A673 (cell line): ENCODE data around the gene PAXX. TPM values are rescaled to one million over a fixed set of nuclear protein-coding genes. Genes with fewer than 3 reads are reported as not detected.

ENCODE experiments used
- Bru-seq: library from RNA; stranded (reverse); fragments of 400-500 nt; gene quantifications from one replicate; lab custom pipeline; 2021; lab: Mats Ljungman, UMichigan
- BruChase-seq, 2 experiments: library from RNA; stranded (reverse); fragments of 400-500 nt; gene quantifications; one replicate each; lab custom pipeline; 2021; lab: Mats Ljungman, UMichigan
- BruUV-seq: library from RNA; stranded (reverse); fragments of 400-500 nt; replicated peaks from 2 replicates; lab custom pipeline; 2021; lab: Mats Ljungman, UMichigan
- CTCF ChIA-PET: fragments of 300-600 bp; sonication (Branson Sonifier 250); formaldehyde crosslinking; loops from one replicate; lab custom pipeline; 2022; ENCODE audit warnings: antibody characterized with exemption; lab: Charles Lee
- POLR2A ChIA-PET: fragments of 300-600 bp; sonication (Branson Sonifier 250); formaldehyde crosslinking; loops from one replicate; lab custom pipeline; 2022; ENCODE audit warnings: antibody characterized with exemption; ENCODE audit not compliant: low non-redundant PET; lab: Charles Lee
- DNase-seq: peaks from one replicate; pipeline ENCODE4 v3.0.0-alpha.2; 2015; ENCODE audit warnings: low spot score
- H3K27ac ChIP-seq: fragments of 200-600 bp; sonication (generic); 2 replicates; pipeline ENCODE4 v1.5.1; 2016; ENCODE audit warnings: mixed run types, low read depth, mild to moderate bottlenecking, mixed read lengths, antibody characterized with exemption, low read length; ENCODE audit not compliant: poor library complexity, severe bottlenecking
- H3K27me3 ChIP-seq: fragments of 200-600 bp; sonication (generic); replicated peaks from 2 replicates; pipeline ENCODE4 v1.6.1; 2017; ENCODE audit warnings: mixed run types, low read depth, mild to moderate bottlenecking, mixed read lengths, antibody characterized with exemption, low read length; ENCODE audit not compliant: insufficient read depth, poor library complexity
- H3K36me3 ChIP-seq: fragments of 200-600 bp; sonication (generic); 2 replicates; pipeline ENCODE4 v1.6.1; 2016; ENCODE audit warnings: mixed run types, mild to moderate bottlenecking, mixed read lengths, antibody characterized with exemption, low read length; ENCODE audit not compliant: insufficient read depth, poor library complexity, severe bottlenecking
- H3K4me1 ChIP-seq: fragments of 200-600 bp; sonication (generic); 2 replicates; pipeline ENCODE4 v1.6.1; 2017; ENCODE audit warnings: mixed run types, mild to moderate bottlenecking, mixed read lengths, antibody characterized with exemption, low read length; ENCODE audit not compliant: insufficient read depth, poor library complexity, severe bottlenecking
- H3K4me3 ChIP-seq: fragments of 200-600 bp; sonication (generic); 2 replicates; pipeline ENCODE4 v1.5.1; 2016; ENCODE audit warnings: low read depth, mixed run types, mild to moderate bottlenecking, mixed read lengths, low read length; ENCODE audit not compliant: poor library complexity, severe bottlenecking
- H3K9me3 ChIP-seq: fragments of 200-600 bp; sonication (generic); 2 replicates; pipeline ENCODE4 v1.6.1; 2016; ENCODE audit warnings: mixed run types, low read depth, mild to moderate bottlenecking, mixed read lengths, antibody characterized with exemption, low read length; ENCODE audit not compliant: poor library complexity, severe bottlenecking
- CTCF ChIP-seq: fragments of 300-800, 200-600 bp; sonication (generic); conservative IDR thresholded peaks from 2 replicates; pipeline ENCODE4 v1.5.1; 2017; ENCODE audit warnings: low read depth, mild to moderate bottlenecking, antibody characterized with exemption, low read length, moderate library complexity, mixed read lengths
- EZH2 ChIP-seq: fragments of 200-600 bp; sonication (generic); IDR thresholded peaks from 2 replicates; pipeline ENCODE4 v1.6.1; 2017; ENCODE audit warnings: borderline replicate concordance, low read depth, mild to moderate bottlenecking, mixed read lengths, antibody characterized with exemption, low read length; ENCODE audit not compliant: poor library complexity, severe bottlenecking
- intact Hi-C: fragments of 100-400 bp; cut with micrococcal nuclease; formaldehyde crosslinking; loops from one replicate; pipeline ENCODE4 v1.10.0; 2022; ENCODE audit not compliant: unreplicated experiment
- long read RNA-seq: library from polyadenylated mRNA; stranded (forward); transcript quantifications from one replicate; pipeline ENCODE4 v2.0.0, GENCODE V29; 2022
- total RNA-seq: library from RNA; stranded (reverse); gene quantifications from 2 replicates; pipeline ENCODE4 v1.2.3, GENCODE V29; 2021

PAXX gene
- 91.5 and 99.5 TPM in 2 replicates for total RNA-seq
- Bru-seq, nascent RNA: percentile 73 among the genes with signal in this experiment
- BruChase-seq, experiment 1, labeled RNA remaining after a 2-hour chase: percentile 71 among the genes with signal in this experiment
- BruChase-seq, experiment 2, labeled RNA remaining after a 6-hour chase: percentile 83 among the genes with signal in this experiment
- long read RNA-seq, transcript PAXX-201 (7 exons, 812 nt): major isoform, 19 of 176 reads
- long read RNA-seq, transcript PAXX-208 (5 exons, 1,077 nt): major isoform, 19 of 176 reads
- long read RNA-seq, partial matches to known transcripts: 95 of 176 reads
- long read RNA-seq, other reads (novel, unspliced or antisense): 39 of 176 reads

GRCh38 chr9:136991993-136992818 lies at the start of gene PAXX:
Gene PAXX, plus strand, starts transcription at chr9:136992422. Its CDS starts 22 bp downstream, at chr9:136992444.
- H3K27me3 ChIP-seq: no peaks in the 10 kb centered on the region
- BruUV-seq: TSS peak; percentile 90
- peak within 1 kb of the TSS; percentile 88 for H3K27ac ChIP-seq
- H3K9me3 ChIP-seq: no peaks in the 10 kb centered on the region
- H3K4me1 ChIP-seq: peaks cover 26% of the 10 kb centered on the region
- no peak for TF ChIP-seq CTCF
- no peak for TF ChIP-seq EZH2
- POLR2A ChIA-PET: no interaction called here
- peak within 1 kb of the TSS; percentile 75 for H3K4me3 ChIP-seq
- H3K36me3 ChIP-seq: peaks cover 7% of the 10 kb centered on the region
- peak; percentile 94 for DNase-seq
- CTCF ChIA-PET: interaction anchor here (0.6 to 1.1 kb wide), 5 partner anchors 14 to 231 kb away, joined by 3 to 14 read pairs (median 6); partner anchors contain the start of gene TPRN
- intact Hi-C loops: no loop called here

GRCh38 chr9:136942881-136943230 lies 49.4 kb upstream of the PAXX start:
- intact Hi-C loops: no loop called here
- no peaks in the 10 kb centered on the region for H3K9me3 ChIP-seq
- POLR2A ChIA-PET: no interaction called here
- peak overlapping the region; percentile 37 for H3K27ac ChIP-seq
- DNase-seq: no peak
- no peak for TF ChIP-seq EZH2
- TF ChIP-seq CTCF: no peak
- H3K27me3 ChIP-seq: no peaks in the 10 kb centered on the region
- CTCF ChIA-PET: no interaction called here
- no TSS peak for BruUV-seq
- peak overlapping the region; percentile 92 for H3K4me3 ChIP-seq
- no peaks in the 10 kb centered on the region for H3K4me1 ChIP-seq
- peaks cover 33% of the 10 kb centered on the region for H3K36me3 ChIP-seq

- intact Hi-C loops: no loop called here
Measured at GRCh38 chr9:136943291-136944211, 48.7 kb upstream of the PAXX start.

More at GRCh38 chr9:136943291-136944211, 48.7 kb upstream of the PAXX start:
- TF ChIP-seq CTCF (no peak), EZH2 (no peak)
- H3K4me1 ChIP-seq: no peaks in the 10 kb centered on the region
- DNase-seq: peak; percentile 46
- no peaks in the 10 kb centered on the region for H3K9me3 ChIP-seq
- H3K36me3 ChIP-seq: peaks cover 33% of the 10 kb centered on the region
- H3K27ac ChIP-seq: peak overlapping the region; percentile 90
- H3K27me3 ChIP-seq: no peaks in the 10 kb centered on the region
- H3K4me3 ChIP-seq: peak overlapping the region; percentile 92
- BruUV-seq: no TSS peak
- CTCF ChIA-PET: no interaction called here
- POLR2A ChIA-PET: no interaction called here
